NCI-H146 treated with DMSO at 0.1 percent for 48 hours (cell line): Measurements from ENCODE around the gene E2F3.

Source experiments
- DNase-seq: peaks from one replicate; lab custom pipeline; 2025; ENCODE audit not compliant: unreplicated experiment; lab: John Stamatoyannopoulos, UW

E2F3 gene

GRCh38 chr6:20402092-20402341, 338 bp downstream of the E2F3 start:
- no peak for DNase-seq

- DNase-seq = peak; percentile 6
Observed at GRCh38 chr6:20402342-20403069, 827 bp downstream of the E2F3 start.

- peak; percentile 19 for DNase-seq
Observed at GRCh38 chr6:20403070-20403765, 1.5 kb downstream of the E2F3 start.

GRCh38 chr6:20403766-20404640, 2.3 kb downstream of the E2F3 start:
- peak; percentile 9 for DNase-seq

GRCh38 chr6:20404641-20405032, 3.0 kb downstream of the E2F3 start:
- DNase-seq = peak; percentile 49

- no peak for DNase-seq
Observed at GRCh38 chr6:20408851-20409250, 7.2 kb downstream of the E2F3 start.

- DNase-seq = no peak
Observed at GRCh38 chr6:20409427-20409971, 7.8 kb downstream of the E2F3 start.

- DNase-seq = no peak
Observed at GRCh38 chr6:20411544-20411943, 9.9 kb downstream of the E2F3 start.

- DNase-seq = no peak
Observed at GRCh38 chr6:20411953-20412681, 10.4 kb downstream of the E2F3 start.

- no peak for DNase-seq
Observed at GRCh38 chr6:20412682-20413073, 11.0 kb downstream of the E2F3 start.

- DNase-seq = no peak
Observed at GRCh38 chr6:20413826-20414225, 12.1 kb downstream of the E2F3 start.

GRCh38 chr6:20414711-20415110, 13.0 kb downstream of the E2F3 start:
- DNase-seq = no peak

GRCh38 chr6:20415304-20415703, 13.6 kb downstream of the E2F3 start:
- DNase-seq = no peak

- DNase-seq = no peak
Observed at GRCh38 chr6:20415712-20416454, 14.2 kb downstream of the E2F3 start.

GRCh38 chr6:20416567-20417345, 15.1 kb downstream of the E2F3 start:
- DNase-seq = no peak

GRCh38 chr6:20417819-20418218, 16.1 kb downstream of the E2F3 start:
- no peak for DNase-seq

GRCh38 chr6:20426177-20427082, 24.8 kb downstream of the E2F3 start:
- DNase-seq = no peak

GRCh38 chr6:20427856-20428255, 26.2 kb downstream of the E2F3 start:
- no peak for DNase-seq

GRCh38 chr6:20432692-20433091, 31.0 kb downstream of the E2F3 start:
- no peak for DNase-seq
